Esophagus muscularis mucosa (tissue), 4 donors: ENCODE measurements around the gene TOE1. TPM values are rescaled to one million over a fixed set of nuclear protein-coding genes. Genes with fewer than 3 reads are reported as not detected.
A peak's percentile ranks its signal among the peaks of the same experiment; 100 is the strongest.

Experiments used
- DNase-seq: peaks from one replicate; pipeline ENCODE4 v3.0.0-alpha.2; 2017; ENCODE audit errors: extremely low spot score
- H3K27ac ChIP-seq, 4 donors: fragments of 200-600 bp; sonication (generic); replicated peaks in 1 of 4; 1 replicate in 3 of 4; 2 replicates in 1 of 4; pipeline ENCODE4 v1.5.1; 2016 to 2019; ENCODE audit warnings: mild to moderate bottlenecking in 1 of 4
- H3K27me3 ChIP-seq, 4 donors: fragments of 200-600 bp; sonication (generic); one replicate each; pipeline versions ENCODE4 v1.5.1 to v1.6.0; 2016 to 2019
- H3K36me3 ChIP-seq, 4 donors: fragments of 200-600 bp; sonication (generic); one replicate each; pipeline ENCODE4 v1.5.1; 2016 to 2019
- H3K4me1 ChIP-seq, 4 donors: fragments of 200-600 bp; sonication (generic); one replicate each; pipeline ENCODE4 v1.5.1; 2016 to 2019
- H3K4me3 ChIP-seq, 4 donors: fragments of 200-600 bp; sonication (generic); 1 replicate in 2 of 4; 2 replicates in 2 of 4; pipeline ENCODE4 v1.5.1; 2016 to 2019; ENCODE audit warnings: mild to moderate bottlenecking in 4 of 4, moderate library complexity in 1 of 4
- H3K9me3 ChIP-seq, 4 donors: fragments of 200-600 bp; sonication (generic); 1 replicate in 3 of 4; 2 replicates in 1 of 4; pipeline ENCODE4 v1.5.1; 2016 to 2019
- EP300 ChIP-seq: sonication (generic); formaldehyde crosslinking; IDR thresholded peaks from one replicate; pipeline ENCODE4 v1.6.1; 2017; ENCODE audit warnings: antibody characterized with exemption
- POLR2A ChIP-seq: fragments of 450-650 bp; IDR thresholded peaks from one replicate; pipeline ENCODE4 v1.6.1; 2017; ENCODE audit warnings: antibody characterized with exemption, moderate library complexity, mild to moderate bottlenecking, low read depth
- POLR2AphosphoS5 ChIP-seq, 2 donors: sonication (generic); formaldehyde crosslinking; IDR thresholded peaks; one replicate each; pipeline ENCODE4 v1.6.1; 2017; ENCODE audit warnings: antibody characterized with exemption in 2 of 2
- WGBS: methylation state at CpG from one replicate; pipeline ENCODE4 v1.1.5; 2018; 5-methylcytosine and 5-hydroxymethylcytosine counted together
- intact Hi-C: fragments of 100-400 bp; cut with DNase I; formaldehyde crosslinking; loops from one replicate; pipeline ENCODE4 v1.15.1; 2023
- total RNA-seq, 4 donors: library from RNA; depleted of rRNA; stranded (reverse); fragments of >200 nt; gene quantifications; one replicate each; pipeline versions ENCODE4 v1.1.0 to v1.2.1, GENCODE V29; 2016
- TF ChIP-seq, protein P1 (sequence below), 3 experiments: fragments of 200-600 bp in 2 of 3; fragments of 450-650 bp in 1 of 3; sonication (generic) in 2 of 3; IDR thresholded peaks; one replicate each; pipeline ENCODE4 v1.5.1; 2017 to 2019; ENCODE audit warnings: antibody characterized with exemption in 3 of 3, mild to moderate bottlenecking in 2 of 3, moderate library complexity in 1 of 3

Gene TOE1
- total RNA-seq, 4 donors from 2014 or later: 5.0 to 11.8 (median 7.6) TPM

DNA sequence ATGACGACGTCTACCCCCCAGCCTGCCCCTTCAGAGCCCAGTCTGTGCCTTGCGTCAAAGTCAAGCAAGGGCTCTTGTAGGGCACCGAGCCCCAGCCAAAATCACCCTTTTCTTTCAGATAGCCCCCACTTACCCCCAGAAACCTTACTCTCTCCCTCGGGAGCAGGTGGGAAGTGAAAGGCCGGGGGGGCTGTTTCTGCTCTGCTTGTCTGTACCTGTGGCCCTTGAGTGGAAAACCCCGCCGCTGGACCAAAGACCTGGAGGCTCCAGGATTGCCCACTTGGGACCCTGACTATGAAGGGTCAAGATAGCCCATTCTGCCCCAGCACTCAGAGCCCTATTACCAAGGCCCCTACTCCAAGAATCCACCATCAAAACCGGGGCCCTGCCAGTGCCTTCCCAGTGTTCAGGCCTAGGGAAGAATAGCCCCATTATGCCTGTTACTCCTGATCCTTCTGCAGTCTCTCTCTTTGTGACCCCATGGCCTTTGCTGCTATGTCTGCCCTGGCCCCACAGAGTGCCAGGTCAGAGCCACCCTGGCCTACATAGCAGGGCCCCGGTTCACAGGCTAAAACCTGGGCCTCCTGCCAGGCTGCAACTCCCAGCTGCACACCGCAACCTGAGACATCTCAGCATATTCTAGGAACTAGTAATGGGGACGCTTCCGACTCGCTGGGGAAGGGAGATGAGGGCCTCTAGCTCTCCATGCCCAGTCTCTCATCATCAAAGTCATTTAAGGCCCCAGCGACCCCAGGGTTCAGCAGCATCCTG lies 35.5 kb upstream of the TOE1 start:
- peak overlapping the region; percentile 68 to 88 (median 78) for H3K4me3 ChIP-seq
- DNase-seq: peak; percentile 91

GRCh38 chr1:45305231-45305630 lies 34.7 kb upstream of the TOE1 start:
- WGBS: 90% methylated on average over 10 of the region's 10 CpGs
- Histone ChIP-seq H3K4me1 (peaks cover 11 to 19% (median 19%) of the 10 kb centered on the region in 4 donors), H3K9me3 (no peaks in the 10 kb centered on the region), H3K4me3 (no peak overlapping the region), H3K27me3 (no peaks in the 10 kb centered on the region), H3K36me3 (no peaks in the 10 kb centered on the region), H3K27ac (peak overlapping the region in 1 of 4 donors; percentile 92)
- DNase-seq: no peak
- intact Hi-C loops: loop anchor here (10.0 kb wide), 2 partner anchors 470 to 590 kb away; no protein-coding TSS in a partner anchor
- TF ChIP-seq POLR2A (no peak), EP300 (no peak), POLR2AphosphoS5 (IDR thresholded peaks at IDR 0.05) (no peak)
- TF ChIP-seq, protein P1, sequence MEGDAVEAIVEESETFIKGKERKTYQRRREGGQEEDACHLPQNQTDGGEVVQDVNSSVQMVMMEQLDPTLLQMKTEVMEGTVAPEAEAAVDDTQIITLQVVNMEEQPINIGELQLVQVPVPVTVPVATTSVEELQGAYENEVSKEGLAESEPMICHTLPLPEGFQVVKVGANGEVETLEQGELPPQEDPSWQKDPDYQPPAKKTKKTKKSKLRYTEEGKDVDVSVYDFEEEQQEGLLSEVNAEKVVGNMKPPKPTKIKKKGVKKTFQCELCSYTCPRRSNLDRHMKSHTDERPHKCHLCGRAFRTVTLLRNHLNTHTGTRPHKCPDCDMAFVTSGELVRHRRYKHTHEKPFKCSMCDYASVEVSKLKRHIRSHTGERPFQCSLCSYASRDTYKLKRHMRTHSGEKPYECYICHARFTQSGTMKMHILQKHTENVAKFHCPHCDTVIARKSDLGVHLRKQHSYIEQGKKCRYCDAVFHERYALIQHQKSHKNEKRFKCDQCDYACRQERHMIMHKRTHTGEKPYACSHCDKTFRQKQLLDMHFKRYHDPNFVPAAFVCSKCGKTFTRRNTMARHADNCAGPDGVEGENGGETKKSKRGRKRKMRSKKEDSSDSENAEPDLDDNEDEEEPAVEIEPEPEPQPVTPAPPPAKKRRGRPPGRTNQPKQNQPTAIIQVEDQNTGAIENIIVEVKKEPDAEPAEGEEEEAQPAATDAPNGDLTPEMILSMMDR (IDR thresholded peaks at IDR 0.05): no peak

More for the DNA sequence above, 35.5 kb upstream of the TOE1 start:
- Histone ChIP-seq H3K27ac (peak overlapping the region; percentile 82 to 92 (median 89)), H3K36me3 (no peaks in the 10 kb centered on the region), H3K4me1 (peaks cover 11 to 22% (median 19%) of the 10 kb centered on the region in 4 donors), H3K27me3 (no peaks in the 10 kb centered on the region), H3K9me3 (no peaks in the 10 kb centered on the region)
- 56% methylated on average over 15 of the region's 15 CpGs for WGBS
- no peak for TF ChIP-seq POLR2AphosphoS5 (IDR thresholded peaks at IDR 0.05)
- intact Hi-C loops: loop anchor here (5.0 to 10.0 kb wide), 4 partner anchors 33 to 590 kb away; partner anchors contain the start of gene ZSWIM5

DNA sequence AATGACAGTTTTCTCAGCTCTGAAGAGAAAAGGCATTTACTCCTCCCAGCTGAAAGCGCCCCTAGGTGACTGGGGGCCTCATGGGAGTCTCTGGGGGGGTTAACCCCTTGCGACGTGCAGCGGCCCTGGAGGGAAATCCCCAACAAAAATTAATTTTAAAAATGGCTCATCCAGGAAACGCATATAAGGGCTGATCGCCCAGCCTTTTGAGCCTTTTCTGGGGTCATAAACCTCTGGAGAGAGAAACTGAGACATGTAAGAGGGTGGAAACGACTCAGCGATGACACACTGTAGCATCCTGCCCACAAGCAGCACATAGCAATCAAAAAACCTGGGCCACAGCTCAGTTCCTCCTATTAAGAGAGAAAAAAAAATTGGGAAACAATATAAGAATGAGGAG lies 33.7 kb upstream of the TOE1 start:
- Histone ChIP-seq H3K27ac (no peak overlapping the region), H3K4me3 (no peak overlapping the region), H3K27me3 (no peaks in the 10 kb centered on the region), H3K9me3 (no peaks in the 10 kb centered on the region), H3K36me3 (no peaks in the 10 kb centered on the region), H3K4me1 (peaks cover 11 to 19% (median 16%) of the 10 kb centered on the region in 4 donors)
- intact Hi-C loops: loop anchor here (10.0 kb wide), 2 partner anchors 472 to 592 kb away; no protein-coding TSS in a partner anchor
- TF ChIP-seq EP300: no peak
- no peak for TF ChIP-seq POLR2AphosphoS5 (IDR thresholded peaks at IDR 0.05)
- no peak for TF ChIP-seq POLR2A
- TF ChIP-seq, protein P1 (IDR thresholded peaks at IDR 0.05): no peak
- DNase-seq: no peak
- 57% methylated on average over 8 of the region's 8 CpGs for WGBS

- Histone ChIP-seq H3K27me3 (no peaks in the 10 kb centered on the region), H3K4me1 (peaks cover 11 to 19% (median 16%) of the 10 kb centered on the region in 4 donors), H3K4me3 (no peak overlapping the region), H3K27ac (no peak overlapping the region), H3K36me3 (no peaks in the 10 kb centered on the region), H3K9me3 (no peaks in the 10 kb centered on the region)
- TF ChIP-seq, protein P1 (IDR thresholded peaks at IDR 0.05): no peak
- TF ChIP-seq POLR2A (no peak), EP300 (no peak), POLR2AphosphoS5 (IDR thresholded peaks at IDR 0.05) (no peak)
- WGBS: 84% methylated on average over 3 of the region's 3 CpGs
- no peak for DNase-seq
- intact Hi-C loops: loop anchor here (10.0 kb wide), 2 partner anchors 472 to 592 kb away; no protein-coding TSS in a partner anchor
These were observed 33.1 kb upstream of the TOE1 start for GRCh38 chr1:45306905-45307304.

GRCh38 chr1:45314266-45314665 lies 25.7 kb upstream of the TOE1 start:
- intact Hi-C loops: no loop called here
- Histone ChIP-seq H3K27ac (no peak overlapping the region), H3K4me1 (no peaks in the 10 kb centered on the region), H3K27me3 (no peaks in the 10 kb centered on the region), H3K9me3 (no peaks in the 10 kb centered on the region), H3K36me3 (no peaks in the 10 kb centered on the region), H3K4me3 (no peak overlapping the region)
- no peak for DNase-seq
- 88% methylated on average over 3 of the region's 3 CpGs for WGBS
- TF ChIP-seq EP300 (no peak), POLR2AphosphoS5 (IDR thresholded peaks at IDR 0.05) (no peak), POLR2A (no peak)
- TF ChIP-seq, protein P1 (IDR thresholded peaks at IDR 0.05): no peak
